COLO829 (cell line): ENCODE measurements around the gene CYP51A1.
"Not testable (repeated sequence)": the region's sequence is repeated elsewhere in the genome, so short reads cannot be mapped to it uniquely, and the experiment has no call there.

Source experiments
- DNase-seq: peaks from one replicate; pipeline ENCODE4 v3.0.0; 2012; ENCODE audit warnings: low spot score

CYP51A1 gene

DNA sequence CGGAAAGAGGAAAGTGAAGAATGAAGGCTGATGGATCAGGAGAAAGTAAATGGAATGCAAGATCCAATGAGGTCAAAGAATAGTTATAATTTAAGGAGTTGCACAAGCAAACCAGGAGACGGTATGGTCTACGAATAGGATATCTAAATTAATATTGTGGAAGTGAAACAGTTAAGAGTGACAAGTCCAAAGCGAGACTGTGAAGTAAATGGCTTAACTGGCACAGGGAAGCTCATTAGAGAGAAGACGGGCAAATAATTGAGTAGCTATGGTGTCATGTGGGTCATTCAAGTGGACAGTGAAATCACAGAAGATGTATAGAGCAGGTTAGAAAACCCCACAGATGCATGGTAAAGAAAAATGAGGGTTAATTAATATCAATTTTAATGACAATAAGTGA lies 3.2 kb downstream of the CYP51A1 start:
- no peak for DNase-seq

GRCh38 chr7:92121681-92122080 lies 12.6 kb downstream of the CYP51A1 start:
- no peak for DNase-seq

DNA sequence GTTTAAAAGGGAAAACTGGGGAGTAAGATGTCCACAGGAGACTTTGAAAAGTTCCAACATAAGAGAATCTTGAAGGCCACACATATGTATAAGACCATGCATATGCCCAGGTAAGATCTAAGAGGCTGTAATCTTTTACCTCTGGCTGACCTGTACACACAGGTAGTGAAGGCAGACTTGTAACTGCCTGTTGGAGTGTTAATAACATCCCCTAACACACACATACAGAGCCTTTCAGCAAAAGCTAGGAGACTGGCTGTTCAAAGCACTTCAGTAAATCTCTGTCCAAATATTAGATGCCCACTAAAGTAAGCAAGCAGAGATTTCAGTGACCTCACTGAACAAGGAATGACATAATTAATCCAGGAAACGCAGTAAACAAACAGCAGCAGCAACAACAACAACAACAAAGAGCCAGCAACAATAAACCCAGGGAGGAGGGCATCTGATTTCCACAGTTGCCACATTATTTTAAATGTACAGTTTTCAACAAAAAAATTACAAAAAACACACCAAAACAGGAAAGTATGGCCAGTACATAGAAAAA lies 15.0 kb downstream of the CYP51A1 start:
- DNase-seq: no peak

- no peak for DNase-seq
Observed at GRCh38 chr7:92116949-92117348, 17.3 kb downstream of the CYP51A1 start.

DNA sequence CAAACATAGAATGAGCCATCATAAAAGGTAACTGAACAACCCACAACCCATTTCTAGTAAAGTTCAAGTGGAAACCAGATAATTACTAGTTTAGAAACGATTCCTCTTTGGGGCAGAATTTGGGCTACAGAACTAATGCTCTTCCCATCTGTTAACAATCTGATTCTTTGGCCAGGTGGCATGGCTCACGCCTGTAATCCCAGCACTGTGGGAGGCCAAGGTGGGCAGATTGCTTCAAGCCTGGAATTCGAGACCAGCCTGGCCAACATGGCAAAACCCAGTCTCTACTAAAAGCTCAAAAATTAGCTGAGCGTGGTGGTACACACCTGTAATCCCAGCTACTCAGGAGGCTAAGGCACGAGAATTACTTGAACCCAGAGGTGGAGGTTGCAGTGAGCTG lies 18.5 kb downstream of the CYP51A1 start:
- DNase-seq: no peak

GRCh38 chr7:92110857-92111256 lies 23.4 kb downstream of the CYP51A1 start:
- no peak for DNase-seq

GRCh38 chr7:92108821-92109220 lies 25.5 kb downstream of the CYP51A1 start:
- no peak for DNase-seq

- not testable (repeated sequence) for DNase-seq
Observed at GRCh38 chr7:92102862-92103261, 31.4 kb downstream of the CYP51A1 start.

DNA sequence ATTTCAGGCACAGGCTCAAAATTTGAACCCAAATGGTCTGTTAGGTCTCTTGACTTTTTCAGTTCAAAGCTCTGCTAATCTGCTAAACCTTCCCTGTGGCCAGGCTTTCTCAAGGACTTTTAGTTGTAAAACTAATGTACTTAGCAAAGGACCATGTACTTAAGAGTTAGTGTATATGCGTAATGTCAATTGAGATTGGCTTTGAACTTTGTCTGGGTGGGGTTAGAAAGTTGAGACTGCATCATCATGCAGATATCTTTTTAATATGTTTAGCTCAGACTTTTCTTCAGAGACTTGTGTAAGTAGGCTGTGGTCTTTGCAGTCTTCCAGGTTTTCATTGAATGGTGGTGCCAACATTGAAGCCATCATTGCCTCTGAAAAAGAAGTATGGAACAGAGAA lies 33.7 kb downstream of the CYP51A1 start:
- DNase-seq: no peak

- no peak for DNase-seq
Observed at GRCh38 chr7:92095380-92095779, 38.9 kb downstream of the CYP51A1 start.

- DNase-seq: no peak
Observed at GRCh38 chr7:92092210-92092609, 42.1 kb downstream of the CYP51A1 start.

- no peak for DNase-seq
Observed at GRCh38 chr7:92088266-92088665, 46.0 kb downstream of the CYP51A1 start.

DNA sequence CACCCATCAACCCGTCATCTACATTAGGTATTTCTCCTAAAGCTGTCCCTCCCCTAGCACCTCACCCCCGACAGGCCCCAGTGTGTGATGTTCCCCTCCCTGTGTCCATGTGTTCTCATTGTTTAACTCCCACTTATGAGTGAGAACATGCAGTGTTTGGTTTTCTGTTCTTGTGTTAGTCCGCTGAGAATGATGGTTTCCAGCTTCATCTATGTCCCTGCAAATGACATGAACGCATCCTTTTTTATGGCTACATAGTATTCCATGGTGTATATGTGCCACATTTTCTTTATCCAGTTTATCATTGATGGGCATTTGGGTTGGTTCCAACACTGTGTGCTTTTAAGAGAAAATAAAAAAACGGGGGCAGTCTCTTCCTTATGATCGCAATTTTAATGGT lies 50.4 kb downstream of the CYP51A1 start:
- DNase-seq: not testable (repeated sequence)

- DNase-seq: no peak
Observed at GRCh38 chr7:92076509-92076908, 57.8 kb downstream of the CYP51A1 start.

DNA sequence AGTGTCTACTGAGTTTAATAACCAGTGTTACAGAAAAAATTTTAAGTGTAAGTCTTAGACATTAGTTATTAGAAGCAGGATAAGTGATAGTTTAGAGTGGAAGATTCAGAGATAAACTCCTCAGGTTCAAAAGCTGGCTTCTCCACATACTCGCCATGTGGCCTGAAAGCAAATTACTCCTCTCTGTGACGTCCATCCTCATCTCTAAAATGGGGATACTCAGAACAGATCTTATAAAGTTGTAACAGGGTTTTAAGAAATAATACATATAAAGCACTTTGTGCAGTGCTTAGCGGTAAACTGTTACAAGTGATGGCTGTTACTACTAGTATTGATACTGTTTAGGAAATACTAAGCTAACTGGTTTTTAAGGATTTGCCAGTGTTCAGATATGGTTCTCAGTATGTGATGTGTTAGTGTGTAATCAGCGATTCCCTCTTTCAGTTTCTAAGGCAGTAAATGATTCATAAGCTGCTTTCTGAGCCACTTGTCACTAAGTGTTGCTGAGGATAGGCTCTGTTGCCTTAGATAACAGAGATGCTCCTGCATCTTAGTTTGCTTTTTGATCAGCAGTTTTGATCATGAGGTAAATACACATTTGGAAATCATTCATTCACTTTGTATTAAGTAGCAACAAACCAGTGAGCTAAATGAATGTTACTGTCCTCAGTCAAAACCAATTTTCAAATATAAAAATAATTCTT lies 58.7 kb downstream of the CYP51A1 start:
- no peak for DNase-seq

GRCh38 chr7:92072708-92073107 lies 61.6 kb downstream of the CYP51A1 start:
- DNase-seq: no peak

- no peak for DNase-seq
Observed at GRCh38 chr7:92072121-92072520, 62.2 kb downstream of the CYP51A1 start.

GRCh38 chr7:92071032-92071431 lies 63.2 kb downstream of the CYP51A1 start:
- DNase-seq: no peak

DNA sequence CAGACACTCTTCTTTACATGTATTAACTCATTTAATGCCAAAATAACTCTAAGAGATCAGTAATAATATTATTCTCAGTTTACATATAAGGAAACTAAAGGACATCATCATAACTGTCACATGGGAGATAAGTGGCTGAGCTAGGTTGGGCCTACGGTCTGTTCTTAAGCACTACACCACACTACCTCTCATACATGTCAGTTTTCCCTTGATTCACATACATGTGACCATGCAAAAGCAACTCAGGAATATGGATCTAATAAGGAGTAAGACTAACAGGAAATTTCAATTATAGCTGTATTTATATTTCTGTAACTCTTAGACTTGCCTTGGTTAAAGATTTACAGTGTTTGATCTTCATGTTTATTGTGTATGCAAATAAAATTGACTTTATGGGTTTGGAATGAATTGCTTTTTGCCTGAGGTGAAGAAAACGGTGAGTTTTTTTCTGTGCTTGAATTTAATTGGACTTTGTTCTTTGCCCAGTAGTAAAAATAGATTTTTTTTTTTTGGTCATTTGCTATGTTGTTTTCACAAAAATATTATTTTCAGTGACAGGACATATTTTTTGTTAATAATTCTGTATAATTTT lies 69.7 kb downstream of the CYP51A1 start:
- no peak for DNase-seq
